BLaER1 (cell line): ENCODE results near the gene STRAP.
A peak's percentile ranks its signal among the peaks of the same experiment; 100 is the strongest.
"Not testable (repeated sequence)": the region's sequence is repeated elsewhere in the genome, so short reads cannot be mapped to it uniquely, and the experiment has no call there.

Source experiments
- H3K27ac ChIP-seq: shearing (Covaris generic); formaldehyde crosslinking; 2 replicates; pipeline ENCODE4 v1.8.1; 2022
- H3K27me3 ChIP-seq: shearing (Covaris generic); formaldehyde crosslinking; 2 replicates; pipeline ENCODE4 v1.8.1; 2022
- H3K36me3 ChIP-seq: shearing (Covaris generic); formaldehyde crosslinking; 2 replicates; pipeline ENCODE4 v1.8.1; 2022
- H3K4me1 ChIP-seq: shearing (Covaris generic); formaldehyde crosslinking; 2 replicates; pipeline ENCODE4 v1.8.1; 2022
- H3K4me2 ChIP-seq: shearing (Covaris generic); formaldehyde crosslinking; 2 replicates; pipeline ENCODE4 v1.8.1; 2022
- H3K4me3 ChIP-seq: shearing (Covaris generic); formaldehyde crosslinking; 2 replicates; pipeline ENCODE4 v1.8.1; 2022
- H3K9ac ChIP-seq: shearing (Covaris generic); formaldehyde crosslinking; 2 replicates; pipeline ENCODE4 v1.8.1; 2022
- H3K9me3 ChIP-seq: shearing (Covaris generic); formaldehyde crosslinking; 2 replicates; pipeline ENCODE4 v1.8.1; 2022
- H4K20me1 ChIP-seq: shearing (Covaris generic); formaldehyde crosslinking; 2 replicates; pipeline ENCODE4 v1.8.1; 2022
- Cebpa-rat ChIP-seq: shearing (Covaris generic); IDR thresholded peaks from 2 replicates; pipeline ENCODE4 v1.8.1; 2022

Gene STRAP

GRCh38 chr12:15892645-15893259 is 10.6 kb downstream of the STRAP start:
- Histone ChIP-seq H3K36me3 (peaks cover 74% of the 10 kb centered on the region), H3K9me3 (no peaks in the 10 kb centered on the region)

GRCh38 chr12:15893260-15893659 is 11.1 kb downstream of the STRAP start:
- Histone ChIP-seq H4K20me1 (peaks cover 59% of the 10 kb centered on the region), H3K4me1 (no peaks in the 10 kb centered on the region), H3K36me3 (peaks cover 75% of the 10 kb centered on the region), H3K9ac (no peak overlapping the region), H3K27me3 (no peaks in the 10 kb centered on the region), H3K4me3 (no peak overlapping the region), H3K9me3 (no peaks in the 10 kb centered on the region), H3K27ac (no peak overlapping the region), H3K4me2 (no peak overlapping the region)
- no peak for TF ChIP-seq Cebpa-rat

More at GRCh38 chr12:15892645-15893259, 10.6 kb downstream of the STRAP start:
- H3K27ac ChIP-seq = no peak overlapping the region
- H3K4me3 ChIP-seq = no peak overlapping the region
- TF ChIP-seq Cebpa-rat = no peak
- H3K4me1 ChIP-seq = no peaks in the 10 kb centered on the region
- H3K9ac ChIP-seq = no peak overlapping the region
- H3K27me3 ChIP-seq = no peaks in the 10 kb centered on the region
- peaks cover 61% of the 10 kb centered on the region for H4K20me1 ChIP-seq
- no peak overlapping the region for H3K4me2 ChIP-seq

DNA sequence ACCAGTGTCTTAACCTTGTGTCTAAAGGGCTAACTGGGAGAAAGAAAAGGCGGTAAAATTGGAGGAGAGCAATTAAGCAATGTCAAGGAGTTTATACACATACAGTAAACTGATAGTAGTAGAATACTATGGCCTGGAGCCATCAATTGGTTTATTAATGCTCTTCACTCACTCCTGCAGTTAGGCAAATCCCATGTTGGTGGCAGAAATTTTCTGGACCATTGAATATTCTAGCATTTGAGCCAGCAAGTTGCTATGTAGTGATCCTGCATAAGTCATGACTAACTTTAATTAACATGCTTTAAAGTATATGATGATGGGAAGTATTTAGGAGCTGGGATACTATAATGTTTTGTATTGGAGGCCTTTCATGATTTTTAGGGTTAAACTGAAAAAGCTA is 14.7 kb downstream of the STRAP start:
- H3K4me1 ChIP-seq = no peaks in the 10 kb centered on the region
- no peak for TF ChIP-seq Cebpa-rat
- H3K9me3 ChIP-seq = no peaks in the 10 kb centered on the region
- H3K4me2 ChIP-seq = no peak overlapping the region
- no peak overlapping the region for H3K4me3 ChIP-seq
- peaks cover 82% of the 10 kb centered on the region for H3K36me3 ChIP-seq
- H3K27ac ChIP-seq = no peak overlapping the region
- H3K27me3 ChIP-seq = no peaks in the 10 kb centered on the region
- H3K9ac ChIP-seq = no peak overlapping the region
- peaks cover 35% of the 10 kb centered on the region for H4K20me1 ChIP-seq

- Histone ChIP-seq H3K36me3 (peaks cover 88% of the 10 kb centered on the region), H3K27me3 (no peaks in the 10 kb centered on the region), H3K4me2 (no peak overlapping the region), H3K4me1 (no peaks in the 10 kb centered on the region), H3K27ac (no peak overlapping the region), H3K9me3 (no peaks in the 10 kb centered on the region), H4K20me1 (peaks cover 33% of the 10 kb centered on the region), H3K9ac (no peak overlapping the region), H3K4me3 (no peak overlapping the region)
- TF ChIP-seq Cebpa-rat = no peak
These were observed 15.2 kb downstream of the STRAP start for GRCh38 chr12:15897433-15897832.

GRCh38 chr12:15899282-15899870 is 17.2 kb downstream of the STRAP start:
- H4K20me1 ChIP-seq = peaks cover 33% of the 10 kb centered on the region
- H3K27ac ChIP-seq = no peak overlapping the region
- no peak overlapping the region for H3K4me2 ChIP-seq
- H3K4me1 ChIP-seq = no peaks in the 10 kb centered on the region
- no peak overlapping the region for H3K4me3 ChIP-seq
- H3K9me3 ChIP-seq = no peaks in the 10 kb centered on the region
- H3K36me3 ChIP-seq = peaks cover 92% of the 10 kb centered on the region
- H3K9ac ChIP-seq = no peak overlapping the region
- no peaks in the 10 kb centered on the region for H3K27me3 ChIP-seq
- TF ChIP-seq Cebpa-rat = no peak

GRCh38 chr12:15904378-15904920 is 22.3 kb downstream of the STRAP start:
- no peak for TF ChIP-seq Cebpa-rat
- Histone ChIP-seq H3K4me3 (no peak overlapping the region), H3K4me1 (no peaks in the 10 kb centered on the region), H4K20me1 (no peaks in the 10 kb centered on the region), H3K27ac (no peak overlapping the region), H3K9ac (no peak overlapping the region), H3K36me3 (peaks cover 74% of the 10 kb centered on the region), H3K9me3 (no peaks in the 10 kb centered on the region), H3K4me2 (no peak overlapping the region), H3K27me3 (no peaks in the 10 kb centered on the region)

GRCh38 chr12:15910468-15910863 is 28.3 kb downstream of the STRAP start:
- H3K4me2 ChIP-seq = peak overlapping the region; percentile 78
- peaks cover 13% of the 10 kb centered on the region for H3K4me1 ChIP-seq
- H3K9ac ChIP-seq = peak overlapping the region; percentile 93; the same call in 1 of the 2 replicates
- no peaks in the 10 kb centered on the region for H3K9me3 ChIP-seq
- H3K36me3 ChIP-seq = peaks cover 17% of the 10 kb centered on the region
- no peaks in the 10 kb centered on the region for H3K27me3 ChIP-seq
- H3K27ac ChIP-seq = no peak overlapping the region
- no peaks in the 10 kb centered on the region for H4K20me1 ChIP-seq
- TF ChIP-seq Cebpa-rat = no peak
- peak overlapping the region; percentile 79 for H3K4me3 ChIP-seq

DNA sequence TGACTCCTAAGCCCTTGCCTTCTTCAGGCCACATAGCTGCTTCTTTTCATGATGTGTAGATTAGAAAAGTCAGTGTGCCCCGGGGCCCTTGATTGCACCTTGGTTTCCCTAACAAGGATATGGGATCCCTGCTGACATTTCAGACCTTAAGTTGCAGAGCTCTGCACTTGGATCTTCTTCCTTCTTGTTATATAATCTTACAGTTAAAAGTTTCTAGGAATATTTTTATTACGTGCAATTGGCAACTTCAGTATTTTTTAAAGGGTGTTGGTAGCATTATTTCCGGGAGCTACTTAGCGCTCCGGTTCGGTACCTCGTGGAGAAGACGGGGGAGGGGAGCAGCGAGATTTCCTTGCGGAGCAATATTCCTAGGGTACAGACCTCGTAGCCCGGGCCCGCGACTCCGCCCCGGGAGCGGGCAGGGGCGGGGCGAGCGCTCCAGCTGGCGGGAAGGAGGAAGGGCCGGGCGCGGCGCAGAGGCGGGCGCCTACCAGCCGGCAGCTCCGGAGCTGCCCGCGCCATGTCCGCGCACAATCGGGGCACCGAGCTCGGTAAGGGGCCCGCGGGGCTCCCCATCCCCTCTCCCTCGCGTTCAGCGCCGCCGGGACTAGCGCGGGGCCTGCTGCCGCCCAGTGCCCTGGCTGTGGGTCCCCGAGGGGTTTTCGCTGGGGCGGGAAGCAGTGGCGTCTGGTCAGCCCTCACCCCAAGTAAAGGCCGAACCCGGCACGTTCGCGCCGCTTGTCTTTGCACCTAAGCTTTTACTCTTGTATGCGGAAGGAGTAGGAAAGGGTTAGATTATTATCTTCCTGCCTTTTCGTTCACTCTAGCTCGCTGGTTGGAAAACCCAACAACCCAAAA is 28.9 kb downstream of the STRAP start, which contains the start of gene DERA:
Gene DERA (plus strand): TSS at position 469 of the 858 bp plus-strand sequence. CDS start 52 bp downstream, at position 521.
- Histone ChIP-seq H4K20me1 (no peaks in the 10 kb centered on the region), H3K36me3 (peaks cover 11% of the 10 kb centered on the region), H3K27me3 (no peaks in the 10 kb centered on the region), H3K9ac (peak within 1 kb of the TSS; percentile 93), H3K4me3 (peak within 1 kb of the TSS; percentile 79), H3K27ac (peak within 1 kb of the TSS; percentile 93), H3K9me3 (no peaks in the 10 kb centered on the region), H3K4me1 (peaks cover 13% of the 10 kb centered on the region), H3K4me2 (peak within 1 kb of the TSS; percentile 78)
- TF ChIP-seq Cebpa-rat = no peak

DNA sequence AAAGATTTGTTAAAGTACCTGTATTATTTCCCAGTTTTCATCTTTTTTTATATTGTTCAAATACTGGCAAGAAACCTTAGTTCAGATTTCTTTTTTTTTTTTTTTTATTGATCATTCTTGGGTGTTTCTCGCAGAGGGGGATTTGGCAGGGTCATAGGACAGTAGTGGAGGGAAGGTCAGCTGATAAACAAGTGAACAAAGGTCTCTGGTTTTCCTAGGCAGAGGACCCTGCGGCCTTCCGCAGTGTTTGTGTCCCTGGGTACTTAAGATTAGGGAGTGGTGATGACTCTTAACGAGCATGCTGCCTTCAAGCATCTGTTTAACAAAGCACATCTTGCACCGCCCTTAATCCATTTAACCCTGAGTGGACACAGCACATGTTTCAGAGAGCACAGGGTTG is 29.7 kb downstream of the STRAP start:
- H4K20me1 ChIP-seq, H3K9me3 ChIP-seq, H3K36me3 ChIP-seq, H3K27me3 ChIP-seq: not testable (repeated sequence)
- peak overlapping the region; percentile 78 for H3K4me2 ChIP-seq
- peak overlapping the region; percentile 79 for H3K4me3 ChIP-seq
- peak overlapping the region; percentile 93 for H3K27ac ChIP-seq
- peak overlapping the region; percentile 93 for H3K9ac ChIP-seq
- peaks cover 13% of the 10 kb centered on the region for H3K4me1 ChIP-seq

DNA sequence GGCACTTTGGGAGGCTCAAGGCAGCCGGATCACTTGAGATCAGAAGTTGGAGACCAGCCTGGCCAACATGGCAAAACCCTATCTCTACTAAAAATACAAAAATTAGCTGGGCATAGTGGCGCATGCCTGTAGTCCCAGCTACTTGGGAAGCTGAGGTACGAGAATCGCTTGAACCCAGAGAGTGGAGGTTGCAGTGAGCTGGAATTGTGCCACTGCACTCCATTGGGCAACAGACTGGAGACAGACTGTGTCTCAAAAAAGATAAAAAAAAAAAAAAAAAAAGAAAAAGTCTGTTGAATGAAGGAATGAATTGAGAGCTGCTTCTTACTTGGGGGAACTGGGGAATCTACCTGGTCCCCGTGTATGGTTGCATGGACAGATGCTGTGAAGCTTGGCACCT is 31.9 kb downstream of the STRAP start:
- H3K9ac ChIP-seq, H3K4me2 ChIP-seq, H3K27ac ChIP-seq, H3K4me3 ChIP-seq, H3K9me3 ChIP-seq, H3K36me3 ChIP-seq, H3K27me3 ChIP-seq: not testable (repeated sequence)
- Histone ChIP-seq H3K4me1 (peaks cover 13% of the 10 kb centered on the region), H4K20me1 (0 out of 2 replicates have a peak, but pooled peaks cover 12% of the 10 kb centered on the region)
